Gastroesophageal sphincter (tissue), 4 donors: ENCODE measurements around the gene OBSL1. TPM values are rescaled to one million over a fixed set of nuclear protein-coding genes. Genes with fewer than 3 reads are reported as not detected.

ENCODE experiments used
- ATAC-seq: fragments of 150-250 bp; one replicate; pipeline ENCODE4 v1.9.1; 2016; ENCODE audit warnings: mild to moderate bottlenecking, moderate library complexity
- H3K27ac ChIP-seq, 4 donors: fragments of 200-600 bp; sonication (generic) in 3 of 4; 1 replicate in 3 of 4; 2 replicates in 1 of 4; pipeline ENCODE4 v1.5.1; 2016 to 2019
- H3K27me3 ChIP-seq: fragments of 200-600 bp; sonication (generic); one replicate; pipeline ENCODE4 v1.5.1; 2019
- H3K36me3 ChIP-seq, 2 donors: fragments of 200-600 bp; sonication (generic); one replicate each; pipeline ENCODE4 v1.5.1; 2019; ENCODE audit warnings: control low read depth in 1 of 2
- H3K4me1 ChIP-seq, 3 donors: fragments of 200-600 bp; sonication (generic); 1 replicate in 2 of 3; 2 replicates in 1 of 3; pipeline ENCODE4 v1.5.1; 2016 to 2019; ENCODE audit warnings: control low read depth in 2 of 3
- H3K4me3 ChIP-seq, 2 donors: fragments of 200-600 bp; sonication (generic); one replicate each; pipeline ENCODE4 v1.5.1; 2019; ENCODE audit warnings: mild to moderate bottlenecking in 1 of 2, moderate library complexity in 1 of 2
- H3K9me3 ChIP-seq, 3 donors: fragments of 200-600 bp; sonication (generic); one replicate each; pipeline ENCODE4 v1.5.1; 2017 to 2019; ENCODE audit warnings: control low read depth in 2 of 3
- CTCF ChIP-seq, 4 experiments: fragments of 200-600 bp in 2 of 4; fragments of 450-650 bp in 2 of 4; sonication (generic) in 1 of 4; IDR thresholded peaks; one replicate each; pipeline ENCODE4 v1.5.1; 2017 to 2019; ENCODE audit warnings: antibody characterized with exemption in 4 of 4, mild to moderate bottlenecking in 2 of 4, moderate library complexity in 2 of 4
- EP300 ChIP-seq: sonication (generic); formaldehyde crosslinking; IDR thresholded peaks from one replicate; pipeline ENCODE4 v1.6.1; 2017; ENCODE audit warnings: antibody characterized with exemption, mild to moderate bottlenecking
- POLR2A ChIP-seq, 2 donors: fragments of 450-650 bp; IDR thresholded peaks; one replicate each; pipeline ENCODE4 v1.6.1; 2017; ENCODE audit warnings: antibody characterized with exemption in 2 of 2, mild to moderate bottlenecking in 2 of 2, moderate library complexity in 1 of 2
- POLR2AphosphoS5 ChIP-seq: sonication (generic); formaldehyde crosslinking; IDR thresholded peaks from one replicate; pipeline ENCODE4 v1.6.1; 2017; ENCODE audit warnings: antibody characterized with exemption
- WGBS, 2 donors: methylation state at CpG; one replicate each; pipeline ENCODE4 v1.1.5; 2018; ENCODE audit warnings: low coverage in 1 of 2; 5-methylcytosine and 5-hydroxymethylcytosine counted together
- total RNA-seq, 4 donors: library from RNA; depleted of rRNA; stranded (reverse); fragments of >200 nt; gene quantifications; one replicate each; pipeline ENCODE4 v1.1.0, GENCODE V29; 2016

Gene OBSL1
- total RNA-seq, 4 donors from 2014 or later = 73.2 to 118 (median 81.6) TPM

GRCh38 chr2:219536967-219537366 lies 34.4 kb downstream of the OBSL1 start:
- Histone ChIP-seq H3K27me3 (peaks cover 3% of the 10 kb centered on the region), H3K9me3 (no peaks in the 10 kb centered on the region), H3K4me1 (peaks cover 0 to 27% (median 6%) of the 10 kb centered on the region in 3 donors), H3K27ac (no peak overlapping the region), H3K4me3 (no peak overlapping the region), H3K36me3 (peaks cover 0 to 29% of the 10 kb centered on the region in 2 donors)
- no peak for ATAC-seq
- no peak for TF ChIP-seq POLR2A (IDR thresholded peaks at IDR 0.05)
- no peak for TF ChIP-seq CTCF (IDR thresholded peaks at IDR 0.05)
- no peak for TF ChIP-seq POLR2AphosphoS5
- TF ChIP-seq EP300 = no peak
- WGBS, 2 donors = no CpG with 5 or more reads among the region's 9 CpGs

- 40 to 84% methylated on average over 1 to 7 of the region's 16 CpGs for WGBS, 2 donors
These were observed 34.9 kb downstream of the OBSL1 start for GRCh38 chr2:219536425-219536824.

GRCh38 chr2:219533930-219534661 lies 37.2 kb downstream of the OBSL1 start:
- Histone ChIP-seq H3K36me3 (peaks cover 0 to 7% of the 10 kb centered on the region in 2 donors), H3K27ac (no peak overlapping the region), H3K4me3 (no peak overlapping the region), H3K27me3 (peaks cover 26% of the 10 kb centered on the region), H3K4me1 (peaks cover 0 to 26% (median 7%) of the 10 kb centered on the region in 3 donors), H3K9me3 (no peaks in the 10 kb centered on the region)
- ATAC-seq = no peak
- WGBS, 2 donors = 69 to 79% methylated on average over 3 to 5 of the region's 6 CpGs
- TF ChIP-seq CTCF (IDR thresholded peaks at IDR 0.05) (no peak), EP300 (no peak), POLR2AphosphoS5 (no peak), POLR2A (IDR thresholded peaks at IDR 0.05) (no peak)

More at GRCh38 chr2:219536425-219536824, 34.9 kb downstream of the OBSL1 start:
- Histone ChIP-seq H3K36me3 (peaks cover 0 to 29% of the 10 kb centered on the region in 2 donors), H3K27me3 (peaks cover 9% of the 10 kb centered on the region), H3K9me3 (no peaks in the 10 kb centered on the region), H3K4me3 (no peak overlapping the region), H3K27ac (no peak overlapping the region), H3K4me1 (peaks cover 0 to 22% (median under 1%) of the 10 kb centered on the region in 3 donors)
- no peak for ATAC-seq
- TF ChIP-seq EP300 (no peak), CTCF (IDR thresholded peaks at IDR 0.05) (no peak), POLR2AphosphoS5 (no peak), POLR2A (IDR thresholded peaks at IDR 0.05) (no peak)

- WGBS, 2 donors = no CpG with 5 or more reads among the region's 8 CpGs
- Histone ChIP-seq H3K36me3 (no peaks in the 10 kb centered on the region), H3K4me3 (no peak overlapping the region), H3K27me3 (peaks cover 34% of the 10 kb centered on the region), H3K27ac (no peak overlapping the region), H3K4me1 (peaks cover 0 to 9% (median 7%) of the 10 kb centered on the region in 3 donors), H3K9me3 (no peaks in the 10 kb centered on the region)
- ATAC-seq = no peak
- TF ChIP-seq POLR2A (IDR thresholded peaks at IDR 0.05) (no peak), EP300 (no peak), CTCF (IDR thresholded peaks at IDR 0.05) (no peak), POLR2AphosphoS5 (no peak)
These were observed 39.0 kb downstream of the OBSL1 start for GRCh38 chr2:219532378-219532649.
